GM23338 (cell line): ENCODE data around the gene SMARCD2. TPM values are rescaled to one million over a fixed set of nuclear protein-coding genes. Genes with fewer than 3 reads are reported as not detected.

Experiments used
- ATAC-seq: fragments of 200-7000 bp; cut with Tn5 transposase; 3 replicates; pipeline ENCODE4 v1.9.1; 2020
- DNase-seq: peaks from one replicate; pipeline ENCODE4 v3.0.0-alpha.2; 2015; ENCODE audit warnings: low spot score
- H2AFZ ChIP-seq: fragments of 200-600 bp; sonication (generic); 2 replicates; pipeline ENCODE4 v1.8.0; 2016; ENCODE audit warnings: antibody characterized with exemption, mild to moderate bottlenecking, moderate library complexity
- H3F3A ChIP-seq: fragments of 200-600 bp; sonication (generic); replicated peaks from 2 replicates; pipeline ENCODE4 v1.8.0; 2017; ENCODE audit warnings: antibody characterized with exemption, mixed run types, low read depth
- H3K27ac ChIP-seq: fragments of 200-600 bp; sonication (generic); 2 replicates; pipeline ENCODE4 v1.6.1; 2016; ENCODE audit warnings: low read depth
- H3K27me3 ChIP-seq: fragments of 200-600 bp; sonication (generic); 2 replicates; pipeline ENCODE4 v1.8.0; 2016; ENCODE audit warnings: mild to moderate bottlenecking, mixed run types, moderate library complexity; ENCODE audit not compliant: insufficient read depth
- H3K36me3 ChIP-seq: fragments of 200-600 bp; sonication (generic); 2 replicates; pipeline ENCODE4 v1.8.0; 2016; ENCODE audit warnings: mild to moderate bottlenecking; ENCODE audit not compliant: insufficient read depth
- H3K4me1 ChIP-seq: fragments of 200-600 bp; sonication (generic); 2 replicates; pipeline ENCODE4 v1.8.0; 2016; ENCODE audit warnings: mild to moderate bottlenecking, moderate library complexity; ENCODE audit not compliant: insufficient read depth
- H3K4me2 ChIP-seq: fragments of 200-600 bp; sonication (generic); 2 replicates; pipeline ENCODE4 v1.7.1; 2017; ENCODE audit warnings: mixed run types
- H3K4me3 ChIP-seq: fragments of 200-600 bp; sonication (generic); 2 replicates; pipeline ENCODE4 v1.6.1; 2016; ENCODE audit warnings: mixed run types
- H3K79me2 ChIP-seq: fragments of 200-600 bp; sonication (generic); replicated peaks from 2 replicates; pipeline ENCODE4 v1.8.0; 2017; ENCODE audit warnings: mild to moderate bottlenecking; ENCODE audit not compliant: insufficient read depth
- H3K9me2 ChIP-seq: fragments of 200-600 bp; sonication (generic); 2 replicates; pipeline ENCODE4 v1.8.0; 2017; ENCODE audit not compliant: insufficient read depth
- H4K20me1 ChIP-seq: fragments of 200-600 bp; sonication (generic); replicated peaks from 2 replicates; pipeline ENCODE4 v1.8.0; 2017; ENCODE audit warnings: mild to moderate bottlenecking; ENCODE audit not compliant: insufficient read depth
- H3K27ac Mint-ChIP-seq: 2 replicates; pipeline ENCODE4 v1.8.0; 2020; ENCODE audit warnings: inconsistent platforms, mild to moderate bottlenecking, moderate library complexity, mixed read lengths
- H3K27me3 Mint-ChIP-seq: 3 replicates; pipeline ENCODE4 v1.8.0; 2022; ENCODE audit warnings: low read depth, mild to moderate bottlenecking, moderate library complexity, mixed read lengths, inconsistent platforms; ENCODE audit not compliant: insufficient read depth, poor library complexity
- H3K36me3 Mint-ChIP-seq: 3 replicates; pipeline ENCODE4 v1.8.0; 2021; ENCODE audit warnings: low read depth, mild to moderate bottlenecking, inconsistent platforms, moderate library complexity, mixed read lengths
- H3K4me1 Mint-ChIP-seq: 3 replicates; pipeline ENCODE4 v1.8.0; 2020; ENCODE audit warnings: mild to moderate bottlenecking, inconsistent platforms, mixed read lengths
- H3K4me3 Mint-ChIP-seq: 3 replicates; pipeline ENCODE4 v1.8.0; 2021; ENCODE audit warnings: moderate library complexity, mild to moderate bottlenecking, inconsistent platforms, mixed read lengths
- H3K9me3 Mint-ChIP-seq: 3 replicates; pipeline ENCODE4 v1.8.0; 2020; ENCODE audit warnings: moderate library complexity, mild to moderate bottlenecking, inconsistent platforms, mixed read lengths
- NANOG ChIP-seq: IDR thresholded peaks from 2 replicates; pipeline ENCODE4 v1.6.1; 2016; ENCODE audit warnings: antibody characterized with exemption, borderline replicate concordance
- STAT1 ChIP-seq: IDR thresholded peaks from one replicate; pipeline ENCODE4 v1.6.1; 2016; ENCODE audit warnings: antibody characterized with exemption; ENCODE audit not compliant: unreplicated experiment
- ZNF462 ChIP-seq: fragments of 250-450 bp; sonication (Bioruptor Pico); IDR thresholded peaks from 2 replicates; pipeline ENCODE4 v1.5.0; 2020; ENCODE audit warnings: mild to moderate bottlenecking, moderate library complexity
- polyA plus RNA-seq: library from polyadenylated mRNA; unstranded; fragments of >200 nt; fragmentation: Nextera tagmentation; extraction: Ambion mirVana; gene quantifications from 2 replicates; pipeline ENCODE4 v1.2.1, GENCODE V29; 2016
- total RNA-seq: library from RNA; depleted of rRNA; stranded (reverse); fragments of >200 nt; shearing (Covaris generic); gene quantifications from 2 replicates; pipeline ENCODE4 v1.2.3, GENCODE V29; 2014
- TF ChIP-seq, protein P1 (sequence below): IDR thresholded peaks from one replicate; pipeline ENCODE4 v1.6.1; 2018; ENCODE audit warnings: antibody characterized with exemption; ENCODE audit not compliant: unreplicated experiment

Gene SMARCD2
- total and polyA plus RNA-seq, 2 experiments from 2014 or later = 36.4 to 133 TPM

DNA sequence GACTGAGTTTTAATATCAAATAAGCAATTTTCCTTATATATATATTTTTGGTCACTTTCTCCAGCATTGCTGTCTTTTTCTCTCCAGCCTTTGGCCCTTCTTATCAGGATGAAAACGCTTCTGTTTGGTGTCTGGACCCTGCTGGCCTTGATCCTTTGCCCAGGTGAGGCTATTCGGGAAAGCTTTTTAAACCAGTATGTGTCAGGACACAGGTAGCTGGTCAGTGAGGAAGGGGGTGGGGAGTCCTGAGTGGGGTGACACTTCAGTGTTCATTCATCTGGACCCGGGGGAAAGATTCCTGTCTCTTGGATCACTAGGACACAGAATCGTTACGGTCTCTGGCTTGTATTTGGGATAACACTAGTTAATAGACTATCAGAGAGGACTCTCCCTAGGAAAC is 12.2 kb upstream of the SMARCD2 start (continued):
- TF ChIP-seq, protein P1, sequence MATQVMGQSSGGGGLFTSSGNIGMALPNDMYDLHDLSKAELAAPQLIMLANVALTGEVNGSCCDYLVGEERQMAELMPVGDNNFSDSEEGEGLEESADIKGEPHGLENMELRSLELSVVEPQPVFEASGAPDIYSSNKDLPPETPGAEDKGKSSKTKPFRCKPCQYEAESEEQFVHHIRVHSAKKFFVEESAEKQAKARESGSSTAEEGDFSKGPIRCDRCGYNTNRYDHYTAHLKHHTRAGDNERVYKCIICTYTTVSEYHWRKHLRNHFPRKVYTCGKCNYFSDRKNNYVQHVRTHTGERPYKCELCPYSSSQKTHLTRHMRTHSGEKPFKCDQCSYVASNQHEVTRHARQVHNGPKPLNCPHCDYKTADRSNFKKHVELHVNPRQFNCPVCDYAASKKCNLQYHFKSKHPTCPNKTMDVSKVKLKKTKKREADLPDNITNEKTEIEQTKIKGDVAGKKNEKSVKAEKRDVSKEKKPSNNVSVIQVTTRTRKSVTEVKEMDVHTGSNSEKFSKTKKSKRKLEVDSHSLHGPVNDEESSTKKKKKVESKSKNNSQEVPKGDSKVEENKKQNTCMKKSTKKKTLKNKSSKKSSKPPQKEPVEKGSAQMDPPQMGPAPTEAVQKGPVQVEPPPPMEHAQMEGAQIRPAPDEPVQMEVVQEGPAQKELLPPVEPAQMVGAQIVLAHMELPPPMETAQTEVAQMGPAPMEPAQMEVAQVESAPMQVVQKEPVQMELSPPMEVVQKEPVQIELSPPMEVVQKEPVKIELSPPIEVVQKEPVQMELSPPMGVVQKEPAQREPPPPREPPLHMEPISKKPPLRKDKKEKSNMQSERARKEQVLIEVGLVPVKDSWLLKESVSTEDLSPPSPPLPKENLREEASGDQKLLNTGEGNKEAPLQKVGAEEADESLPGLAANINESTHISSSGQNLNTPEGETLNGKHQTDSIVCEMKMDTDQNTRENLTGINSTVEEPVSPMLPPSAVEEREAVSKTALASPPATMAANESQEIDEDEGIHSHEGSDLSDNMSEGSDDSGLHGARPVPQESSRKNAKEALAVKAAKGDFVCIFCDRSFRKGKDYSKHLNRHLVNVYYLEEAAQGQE = no peak
- no peak for TF ChIP-seq NANOG

DNA sequence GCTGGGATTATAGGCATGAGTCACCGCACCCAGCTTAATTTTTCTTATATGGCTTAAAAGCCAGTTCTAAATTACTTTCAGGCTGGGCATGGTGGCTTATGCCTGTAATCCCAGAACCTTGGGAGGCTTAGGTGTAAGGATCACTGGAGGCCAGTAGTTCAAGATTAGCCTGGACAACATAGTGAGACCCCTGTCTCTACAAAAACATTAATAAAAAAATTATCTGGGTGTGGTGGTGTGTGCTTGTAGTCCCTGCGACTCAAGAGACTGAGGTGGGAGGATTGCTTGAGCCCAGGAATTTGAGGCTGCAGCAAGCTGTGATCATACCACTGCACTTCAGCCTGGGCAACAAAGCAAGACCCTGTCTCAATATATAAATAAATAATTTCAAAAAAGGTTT is 10.8 kb upstream of the SMARCD2 start:
- H3K4me2 ChIP-seq = no peak overlapping the region
- peaks cover under 1% of the 10 kb centered on the region; the same call in 1 of the 3 replicates for H3K36me3 Mint-ChIP-seq
- TF ChIP-seq ZNF462 (CRISPR knock-in tag) (no peak), STAT1 (no peak)
- H3K27me3 Mint-ChIP-seq = peaks cover 22% of the 10 kb centered on the region
- peaks cover 12% of the 10 kb centered on the region for H3K9me3 Mint-ChIP-seq
- H3K27me3 ChIP-seq = peaks cover 10% of the 10 kb centered on the region
- H3K27ac Mint-ChIP-seq = no peak overlapping the region
- H3K4me1 Mint-ChIP-seq = no peaks in the 10 kb centered on the region
- H3F3A ChIP-seq = 0 out of 2 replicates have a peak, but pooled peaks cover 2% of the 10 kb centered on the region
- ATAC-seq (no peak), DNase-seq (no peak)
- H3K4me3 ChIP-seq = no peak overlapping the region
- H3K4me1 ChIP-seq = no peaks in the 10 kb centered on the region
- H3K4me3 Mint-ChIP-seq = no peak overlapping the region
- no peak overlapping the region for H3K27ac ChIP-seq
- H4K20me1 ChIP-seq = no peaks in the 10 kb centered on the region
- no peak overlapping the region for H2AFZ ChIP-seq
- H3K36me3 ChIP-seq = no peaks in the 10 kb centered on the region
- peaks cover 3% of the 10 kb centered on the region; the same call in 1 of the 2 replicates for H3K9me2 ChIP-seq
- no peaks in the 10 kb centered on the region for H3K79me2 ChIP-seq
